Gastroesophageal sphincter (tissue), 3 donors: ENCODE data around the gene DNAJC12.

Source experiments
- POLR2A ChIP-seq, 2 donors: fragments of 450-650 bp; IDR thresholded peaks; one replicate each; pipeline ENCODE4 v1.6.1; 2017; ENCODE audit warnings: antibody characterized with exemption in 2 of 2, mild to moderate bottlenecking in 2 of 2, moderate library complexity in 1 of 2
- TF ChIP-seq, protein P1 (sequence below), 4 experiments: fragments of 200-600 bp in 2 of 4; fragments of 450-650 bp in 2 of 4; sonication (generic) in 1 of 4; IDR thresholded peaks; one replicate each; pipeline ENCODE4 v1.5.1; 2017 to 2019; ENCODE audit warnings: antibody characterized with exemption in 4 of 4, mild to moderate bottlenecking in 2 of 4, moderate library complexity in 2 of 4

GRCh38 chr10:67770537-67770936 lies 67.5 kb downstream of the DNAJC12 start:
- TF ChIP-seq, protein P1, sequence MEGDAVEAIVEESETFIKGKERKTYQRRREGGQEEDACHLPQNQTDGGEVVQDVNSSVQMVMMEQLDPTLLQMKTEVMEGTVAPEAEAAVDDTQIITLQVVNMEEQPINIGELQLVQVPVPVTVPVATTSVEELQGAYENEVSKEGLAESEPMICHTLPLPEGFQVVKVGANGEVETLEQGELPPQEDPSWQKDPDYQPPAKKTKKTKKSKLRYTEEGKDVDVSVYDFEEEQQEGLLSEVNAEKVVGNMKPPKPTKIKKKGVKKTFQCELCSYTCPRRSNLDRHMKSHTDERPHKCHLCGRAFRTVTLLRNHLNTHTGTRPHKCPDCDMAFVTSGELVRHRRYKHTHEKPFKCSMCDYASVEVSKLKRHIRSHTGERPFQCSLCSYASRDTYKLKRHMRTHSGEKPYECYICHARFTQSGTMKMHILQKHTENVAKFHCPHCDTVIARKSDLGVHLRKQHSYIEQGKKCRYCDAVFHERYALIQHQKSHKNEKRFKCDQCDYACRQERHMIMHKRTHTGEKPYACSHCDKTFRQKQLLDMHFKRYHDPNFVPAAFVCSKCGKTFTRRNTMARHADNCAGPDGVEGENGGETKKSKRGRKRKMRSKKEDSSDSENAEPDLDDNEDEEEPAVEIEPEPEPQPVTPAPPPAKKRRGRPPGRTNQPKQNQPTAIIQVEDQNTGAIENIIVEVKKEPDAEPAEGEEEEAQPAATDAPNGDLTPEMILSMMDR (IDR thresholded peaks at IDR 0.05), result no peak
- TF ChIP-seq POLR2A (IDR thresholded peaks at IDR 0.05), result no peak
